RCC 7860 (cell line): ENCODE data around the gene OTULIN.

Source experiments
- DNase-seq: peaks from one replicate; pipeline ENCODE4 v3.0.0-alpha.2; 2015; ENCODE audit warnings: low spot score
- FAIRE-seq: peaks from 2 replicates; lab custom pipeline; 2012; peaks lifted over from hg19 to GRCh38; lab: Jason Lieb, UNC

The OTULIN gene

GRCh38 chr5:14738050-14738449 lies 73.5 kb downstream of the OTULIN start:
- FAIRE-seq (no peak), DNase-seq (no peak)

GRCh38 chr5:14739538-14739937 lies 75.0 kb downstream of the OTULIN start:
- FAIRE-seq (peak; percentile 4), DNase-seq (peak; percentile 22)

- FAIRE-seq (no peak), DNase-seq (no peak)
Measured at GRCh38 chr5:14739981-14740380, 75.5 kb downstream of the OTULIN start.

- DNase-seq (no peak), FAIRE-seq (no peak)
Measured at GRCh38 chr5:14741131-14741530, 76.6 kb downstream of the OTULIN start.

GRCh38 chr5:14741801-14742440 lies 77.4 kb downstream of the OTULIN start:
- no peak for FAIRE-seq
- no peak for DNase-seq

- FAIRE-seq (no peak), DNase-seq (no peak)
Measured at GRCh38 chr5:14742498-14742897, 78.0 kb downstream of the OTULIN start.

- no peak for FAIRE-seq
Measured at GRCh38 chr5:14743601-14744295, 79.2 kb downstream of the OTULIN start.

GRCh38 chr5:14744296-14745187 lies 80.0 kb downstream of the OTULIN start:
- DNase-seq (no peak), FAIRE-seq (no peak)

More at GRCh38 chr5:14743601-14744295, 79.2 kb downstream of the OTULIN start:
- no peak for DNase-seq

GRCh38 chr5:14745188-14745563 lies 80.7 kb downstream of the OTULIN start:
- FAIRE-seq (no peak), DNase-seq (no peak)

GRCh38 chr5:14745753-14746152 lies 81.2 kb downstream of the OTULIN start:
- DNase-seq, result no peak
- FAIRE-seq, result no peak

GRCh38 chr5:14748180-14748900 lies 83.8 kb downstream of the OTULIN start:
- FAIRE-seq (no peak), DNase-seq (no peak)
